Vagina (tissue), 2 donors: Measurements from ENCODE around the gene DNPH1.

Experiments
- POLR2A ChIP-seq, 2 donors: fragments of 450-650 bp; IDR thresholded peaks; one replicate each; pipeline ENCODE4 v1.6.1; 2017; ENCODE audit warnings: antibody characterized with exemption in 2 of 2, mild to moderate bottlenecking in 2 of 2, moderate library complexity in 2 of 2
- TF ChIP-seq, protein P1 (sequence below), 3 experiments: fragments of 450-650 bp in 2 of 3; fragments of 200-600 bp in 1 of 3; sonication (generic) in 1 of 3; IDR thresholded peaks; one replicate each; pipeline ENCODE4 v1.5.1; 2017 to 2019; ENCODE audit warnings: antibody characterized with exemption in 3 of 3, mild to moderate bottlenecking in 2 of 3, moderate library complexity in 2 of 3

DNA sequence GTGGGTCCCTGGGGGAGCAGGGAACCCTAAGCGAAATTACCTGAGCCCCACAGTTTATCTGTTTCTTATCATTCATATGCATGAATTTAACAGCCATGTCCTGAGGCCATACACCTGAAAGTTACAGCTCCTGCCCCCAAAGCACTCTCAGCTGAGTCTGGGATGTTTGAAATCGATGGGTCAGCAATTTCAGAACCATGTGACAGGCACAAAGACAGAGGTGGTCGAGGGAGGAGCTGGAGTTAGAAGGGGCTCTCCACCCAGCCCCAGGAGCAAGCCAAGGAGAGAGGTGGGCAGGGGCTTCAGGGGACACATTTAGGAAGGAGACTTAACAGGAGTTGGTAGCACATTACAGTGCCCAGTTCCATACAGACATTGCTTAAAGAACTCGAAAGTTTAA is 28.9 kb upstream of the DNPH1 start:
- no peak for TF ChIP-seq POLR2A (IDR thresholded peaks at IDR 0.05)
- TF ChIP-seq, protein P1, sequence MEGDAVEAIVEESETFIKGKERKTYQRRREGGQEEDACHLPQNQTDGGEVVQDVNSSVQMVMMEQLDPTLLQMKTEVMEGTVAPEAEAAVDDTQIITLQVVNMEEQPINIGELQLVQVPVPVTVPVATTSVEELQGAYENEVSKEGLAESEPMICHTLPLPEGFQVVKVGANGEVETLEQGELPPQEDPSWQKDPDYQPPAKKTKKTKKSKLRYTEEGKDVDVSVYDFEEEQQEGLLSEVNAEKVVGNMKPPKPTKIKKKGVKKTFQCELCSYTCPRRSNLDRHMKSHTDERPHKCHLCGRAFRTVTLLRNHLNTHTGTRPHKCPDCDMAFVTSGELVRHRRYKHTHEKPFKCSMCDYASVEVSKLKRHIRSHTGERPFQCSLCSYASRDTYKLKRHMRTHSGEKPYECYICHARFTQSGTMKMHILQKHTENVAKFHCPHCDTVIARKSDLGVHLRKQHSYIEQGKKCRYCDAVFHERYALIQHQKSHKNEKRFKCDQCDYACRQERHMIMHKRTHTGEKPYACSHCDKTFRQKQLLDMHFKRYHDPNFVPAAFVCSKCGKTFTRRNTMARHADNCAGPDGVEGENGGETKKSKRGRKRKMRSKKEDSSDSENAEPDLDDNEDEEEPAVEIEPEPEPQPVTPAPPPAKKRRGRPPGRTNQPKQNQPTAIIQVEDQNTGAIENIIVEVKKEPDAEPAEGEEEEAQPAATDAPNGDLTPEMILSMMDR (IDR thresholded peaks at IDR 0.05) = no peak
